DMS 273 (cell line): ENCODE data around the gene SLCO2A1.
A peak's percentile ranks its signal among the peaks of the same experiment; 100 is the strongest.
"Not testable (repeated sequence)": the region's sequence is repeated elsewhere in the genome, so short reads cannot be mapped to it uniquely, and the experiment has no call there.

Source experiments
- DNase-seq: peaks from one replicate; lab custom pipeline; 2025; ENCODE audit not compliant: unreplicated experiment; lab: John Stamatoyannopoulos, UW

SLCO2A1 gene

DNA sequence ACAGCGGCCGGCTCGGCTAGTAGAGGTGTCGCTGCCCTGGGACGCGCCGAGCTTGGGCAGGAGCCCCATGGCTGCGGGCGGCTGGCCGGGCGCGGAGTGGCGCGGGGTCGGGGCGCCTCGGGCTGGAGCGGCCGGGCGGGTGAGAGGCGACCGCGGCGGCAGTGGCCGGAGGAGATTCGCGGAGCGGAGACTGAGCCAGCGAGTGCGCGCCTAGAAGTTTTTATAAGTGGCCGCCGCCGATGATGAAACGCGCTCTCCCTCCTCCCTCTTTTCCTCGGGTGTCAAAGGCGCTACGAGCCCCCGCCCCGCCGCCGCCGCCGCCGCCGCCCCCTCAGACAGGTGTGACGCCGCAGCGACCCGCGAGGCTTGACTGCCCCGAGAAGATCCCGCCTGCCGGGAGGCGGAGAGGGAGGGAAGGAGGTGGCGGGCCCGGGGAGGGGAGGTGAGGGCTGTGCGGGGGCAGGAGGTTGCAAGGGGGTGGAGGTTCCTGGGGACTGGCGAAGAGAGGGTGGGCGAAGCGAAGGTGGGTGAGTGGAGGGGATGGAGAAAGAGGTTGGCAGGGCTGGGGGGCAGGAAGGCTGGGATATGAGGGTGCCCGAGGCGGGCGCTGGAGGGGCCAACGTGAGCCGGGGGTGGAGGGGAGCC is at the start of gene SLCO2A1:
TSS of gene SLCO2A1 (minus strand) at position 192 of the 645 bp plus-strand sequence. CDS start at position 69, 123 bp downstream.
- DNase-seq: peak; percentile 75

DNA sequence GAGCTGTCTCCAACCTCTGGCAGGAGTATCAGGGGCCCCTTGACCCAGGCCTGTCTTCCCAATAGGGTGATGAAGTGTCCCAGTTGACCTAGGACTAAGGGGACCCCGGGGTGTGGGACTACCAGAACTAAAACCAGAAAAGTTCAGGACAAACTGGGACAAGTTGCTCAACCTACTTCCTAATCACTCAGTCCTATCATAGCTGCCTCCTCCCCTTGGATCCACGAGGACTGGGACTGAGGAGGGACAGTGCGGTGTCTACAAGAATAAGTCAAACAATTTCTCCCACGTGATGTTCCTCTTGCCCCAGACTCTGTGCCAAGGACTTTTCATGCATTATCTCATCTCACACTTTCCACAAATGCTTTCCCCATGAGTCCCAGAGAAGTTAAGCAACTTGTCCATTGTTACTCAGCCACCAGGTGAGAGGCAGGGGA is 49.4 kb upstream of the SLCO2A1 start:
- no peak for DNase-seq

DNA sequence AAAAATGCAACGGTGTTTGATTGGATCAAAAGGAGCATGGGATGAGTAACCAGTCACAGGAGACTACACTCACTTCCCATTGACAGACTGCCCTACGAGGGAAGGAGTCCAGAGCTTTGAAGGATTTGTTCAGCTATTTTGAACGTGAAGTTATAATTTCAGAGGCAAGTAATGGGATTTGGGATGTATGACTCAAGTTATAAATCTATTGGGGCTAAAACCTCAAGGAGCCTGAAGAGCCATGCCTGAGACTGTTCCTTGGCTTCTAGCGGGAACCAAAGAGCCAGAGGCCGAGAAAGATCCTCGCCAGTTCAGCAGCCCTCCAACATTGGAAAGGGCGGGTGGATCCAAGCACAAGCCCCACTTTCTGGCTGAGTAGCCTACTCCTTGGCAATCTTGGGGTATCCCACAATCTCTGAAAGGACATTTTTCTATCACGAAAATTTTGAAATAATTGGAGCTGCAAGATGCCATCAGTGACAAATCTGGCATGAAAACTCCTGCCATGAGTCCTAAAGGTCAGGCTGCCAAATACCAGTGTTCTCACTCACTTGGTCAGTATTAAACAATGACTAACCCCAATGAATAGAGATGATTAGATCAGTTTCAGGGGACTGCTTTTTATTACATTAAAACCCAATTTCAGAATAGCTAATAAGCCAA is 48.6 kb upstream of the SLCO2A1 start:
- DNase-seq: no peak

DNA sequence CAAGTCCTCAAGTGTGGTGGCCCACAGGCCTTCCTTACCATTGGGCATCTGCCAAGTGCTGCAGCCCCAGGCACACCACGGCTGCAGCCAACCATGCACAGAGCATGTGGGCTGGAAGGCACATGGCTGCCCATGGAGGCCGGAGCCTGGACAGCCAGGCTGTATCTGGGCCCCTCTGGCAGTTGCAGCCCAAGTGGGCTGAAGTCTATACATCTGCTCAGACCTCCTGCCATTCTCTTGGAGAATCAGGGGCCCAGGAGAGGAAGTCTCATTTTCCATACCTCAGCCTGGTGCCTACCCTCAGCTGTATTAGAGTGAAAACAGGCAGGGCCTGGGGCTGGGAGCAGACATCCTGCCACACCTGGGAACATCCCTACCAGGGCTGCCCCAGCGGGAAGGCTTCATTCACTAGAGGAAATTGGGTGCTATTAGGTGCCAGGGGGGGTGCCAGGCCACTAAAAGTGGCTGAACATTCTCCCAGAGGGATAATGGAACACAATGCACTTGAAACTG is 48.0 kb upstream of the SLCO2A1 start:
- no peak for DNase-seq

DNA sequence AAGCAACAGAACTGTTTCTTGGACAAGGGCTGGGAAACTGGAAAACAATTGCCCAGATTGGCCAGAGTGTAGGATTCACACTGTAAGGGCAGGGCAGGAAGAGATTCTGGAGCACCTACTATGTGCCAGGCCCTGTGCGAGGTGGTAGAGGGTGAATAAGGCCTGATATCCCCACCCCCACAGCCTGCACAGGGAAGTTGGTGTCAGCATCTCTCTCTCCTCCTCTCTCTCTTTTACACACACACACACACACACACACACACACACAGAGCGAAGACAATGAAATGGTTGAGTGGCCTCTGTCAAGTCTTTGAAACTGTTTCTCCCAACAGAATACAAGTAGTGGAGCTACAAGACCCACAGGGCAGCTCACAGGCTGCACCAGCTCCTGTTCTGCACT is 47.1 kb upstream of the SLCO2A1 start:
- DNase-seq: no peak

DNA sequence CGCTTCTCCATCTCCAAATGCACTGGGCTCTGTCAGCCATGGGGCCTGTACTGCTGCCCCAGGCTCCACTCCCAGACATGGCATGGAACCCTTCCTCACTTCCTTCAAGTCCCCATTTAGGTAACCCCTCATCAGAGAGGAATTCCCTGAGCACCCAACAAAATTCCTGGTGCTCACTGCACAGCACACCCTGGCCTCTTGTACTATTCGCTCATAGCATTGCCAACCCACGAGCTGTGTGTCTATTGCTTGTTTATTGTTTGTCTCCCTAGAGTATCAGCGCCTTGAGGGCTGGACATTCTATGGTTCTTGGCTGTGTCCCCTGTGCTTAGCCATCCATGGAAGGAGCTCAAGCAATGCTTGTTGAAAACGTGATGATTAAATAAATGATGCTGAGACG is 46.1 kb upstream of the SLCO2A1 start:
- no peak for DNase-seq

DNA sequence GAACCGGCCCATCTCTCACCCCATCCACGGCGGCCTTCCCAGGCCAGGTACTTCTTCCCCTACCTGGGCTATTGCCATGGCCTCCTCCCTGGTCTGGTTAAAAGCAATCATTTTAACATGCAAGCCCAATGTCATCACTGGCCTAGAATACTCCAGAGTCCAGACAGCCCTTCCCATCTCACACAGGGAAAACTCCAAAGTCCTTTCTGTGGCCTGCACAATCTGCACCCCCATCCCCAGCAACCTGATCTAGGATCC is 45.8 kb upstream of the SLCO2A1 start:
- DNase-seq: no peak

DNA sequence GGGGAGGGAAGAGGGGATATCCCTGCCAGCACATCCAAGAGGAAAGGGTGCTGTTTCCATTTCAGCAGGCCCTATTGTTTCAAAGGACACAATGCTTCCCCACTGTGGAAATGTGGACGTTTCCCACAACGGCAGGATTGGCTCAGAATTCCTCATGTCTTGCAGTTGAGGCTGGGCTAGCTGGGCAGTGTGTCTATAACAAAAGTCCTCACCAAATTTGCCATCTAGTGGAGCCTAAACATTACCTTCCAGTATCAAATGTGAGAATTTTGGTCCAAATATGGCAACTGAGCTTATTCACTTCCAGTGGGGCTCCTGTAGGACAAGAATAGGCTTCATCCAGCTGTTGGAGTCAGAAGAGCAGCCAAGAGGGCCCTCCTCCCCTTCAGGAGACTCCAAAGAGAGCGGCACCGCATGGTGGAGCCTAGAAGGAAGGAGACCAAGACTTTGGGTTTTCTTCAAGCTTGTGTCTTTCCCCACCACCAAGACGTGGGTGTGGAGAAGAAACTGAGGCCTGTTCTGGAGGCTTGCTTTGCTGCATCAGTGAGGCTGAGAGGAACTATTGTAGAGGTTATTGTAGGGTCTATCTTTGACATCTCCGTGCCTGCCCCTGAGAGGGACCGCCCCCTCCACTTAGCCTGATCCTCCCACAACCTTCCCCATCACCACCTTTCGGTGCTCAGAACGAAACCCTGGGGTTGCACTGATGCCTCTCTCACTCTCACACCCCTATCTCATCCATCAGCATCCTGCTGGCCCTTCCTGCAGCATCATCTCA is 45.3 kb upstream of the SLCO2A1 start:
- no peak for DNase-seq

DNA sequence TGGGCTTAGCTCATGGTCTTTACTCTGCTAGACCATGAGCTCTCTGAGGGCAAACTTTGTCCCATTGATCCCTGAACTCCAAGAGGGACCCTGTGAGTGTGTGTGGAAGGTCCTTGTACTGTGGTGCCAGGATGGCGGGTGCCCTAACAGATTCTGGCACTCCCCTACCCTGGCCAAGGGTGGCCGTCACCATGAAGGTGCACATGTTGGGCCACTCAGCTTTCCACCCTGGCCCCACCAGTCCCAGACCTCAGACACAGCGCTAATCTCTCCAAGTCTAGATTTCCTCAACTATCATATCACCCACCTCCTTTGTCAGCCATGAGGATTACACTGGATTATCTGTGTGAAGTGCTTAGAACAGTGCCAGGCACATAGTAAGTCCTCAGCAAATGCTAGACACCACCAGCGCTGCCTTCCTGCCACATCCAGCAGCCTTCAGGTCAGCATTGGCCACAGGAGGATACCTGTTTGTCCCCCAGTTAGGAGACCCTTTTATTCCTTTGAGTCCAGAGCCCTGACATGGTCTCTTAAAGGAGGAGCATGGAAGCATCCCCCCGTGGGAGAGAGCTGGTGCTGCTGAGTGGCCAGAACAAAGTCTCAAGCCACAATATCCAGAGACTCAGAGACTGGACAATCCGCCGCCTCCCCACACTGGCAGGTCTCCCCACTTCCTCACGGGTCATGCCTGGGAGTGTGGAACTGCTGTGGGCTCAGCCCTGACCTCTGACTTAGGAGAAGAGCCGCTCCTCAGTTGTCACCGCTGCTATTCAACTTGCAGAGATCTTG is 44.5 kb upstream of the SLCO2A1 start:
- DNase-seq: no peak

DNA sequence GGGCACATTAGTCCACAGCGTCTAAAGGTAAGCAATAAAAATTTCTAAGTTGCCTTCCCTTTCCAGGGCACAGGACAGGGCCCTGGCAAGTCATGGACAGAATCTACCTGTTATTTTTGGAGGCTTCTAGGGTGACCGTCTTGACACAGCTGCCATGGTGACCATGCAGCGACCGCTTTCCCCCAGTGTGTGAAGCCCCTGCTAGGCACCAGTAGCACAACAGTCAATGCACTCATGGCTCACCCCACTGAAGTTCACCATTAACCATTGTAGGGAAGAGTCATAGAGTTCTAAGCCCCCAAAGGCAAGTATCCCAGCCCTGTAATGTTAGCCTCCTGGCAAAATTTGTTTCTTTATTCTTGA is 43.8 kb upstream of the SLCO2A1 start:
- no peak for DNase-seq

DNA sequence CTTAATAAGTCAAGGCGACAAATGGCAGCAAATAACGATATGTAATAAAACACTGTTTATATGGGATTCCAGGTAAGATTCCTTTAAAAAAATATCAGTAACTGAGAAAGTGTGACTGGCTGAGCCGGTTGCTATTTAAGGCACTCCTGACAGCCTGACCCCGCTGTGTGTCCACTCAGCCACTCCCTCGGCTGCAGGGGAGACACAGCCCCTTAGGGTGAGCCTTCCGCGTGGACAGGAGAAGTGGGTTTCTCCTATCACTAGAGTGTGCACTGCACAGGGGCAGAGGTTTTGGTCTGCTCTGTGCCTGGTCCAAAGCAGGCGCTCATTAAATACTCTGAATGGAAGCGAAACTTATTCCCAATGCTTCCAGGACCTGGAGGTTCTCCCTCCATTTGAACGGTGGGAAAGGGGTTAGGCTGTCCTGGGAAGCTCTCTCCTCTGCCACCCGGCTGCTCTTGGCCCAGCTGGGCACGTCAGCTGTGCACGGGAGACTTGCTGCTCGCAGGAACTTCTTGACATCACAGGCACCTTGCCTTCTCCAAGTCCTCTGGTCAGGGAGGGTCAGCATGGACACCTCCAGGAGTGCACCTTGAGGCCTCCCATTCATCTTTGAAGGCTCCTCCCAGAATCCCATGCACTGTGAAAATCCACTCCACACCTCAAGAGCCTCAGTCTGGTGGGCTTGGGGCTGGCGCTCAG is 43.3 kb upstream of the SLCO2A1 start:
- no peak for DNase-seq

DNA sequence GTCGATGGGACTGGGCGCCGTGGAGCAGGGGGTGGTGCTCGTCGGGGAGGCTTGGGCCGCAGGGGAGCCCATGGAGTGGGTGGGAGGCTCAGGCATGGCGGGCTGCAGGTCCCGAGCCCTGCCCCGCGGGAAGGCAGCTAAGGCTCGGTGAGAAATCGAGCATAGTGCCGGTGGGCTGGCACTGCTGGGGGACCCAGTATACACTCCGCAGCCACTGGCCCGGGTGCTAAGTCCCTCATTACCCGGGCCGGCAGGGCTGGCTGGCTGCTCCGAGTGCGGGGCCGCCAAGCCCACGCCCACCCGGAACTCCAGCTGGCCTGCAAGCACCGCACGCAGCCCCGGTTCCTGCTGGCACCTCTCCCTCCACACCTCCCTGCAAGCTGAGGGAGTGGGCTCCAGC is 40.6 kb upstream of the SLCO2A1 start:
- DNase-seq: not testable (repeated sequence)

DNA sequence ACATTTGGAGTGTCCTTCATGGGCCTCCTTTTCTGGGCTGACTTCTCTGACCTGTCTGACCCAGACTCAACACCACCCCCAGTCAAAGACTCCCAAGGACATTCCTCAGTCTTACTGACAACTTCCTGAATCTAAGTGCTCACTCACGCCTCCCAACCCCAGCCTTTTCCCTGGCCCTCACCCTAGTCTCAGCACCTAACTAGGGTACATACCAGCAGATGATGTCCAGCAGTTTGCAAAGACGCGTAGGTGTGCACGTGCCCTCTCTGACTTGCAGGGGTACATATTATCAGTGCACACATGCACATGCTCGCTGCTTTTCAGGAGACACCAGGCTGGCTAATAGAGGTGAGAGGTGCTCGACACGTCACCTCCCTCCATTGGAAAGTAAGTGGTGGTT is 38.7 kb upstream of the SLCO2A1 start:
- no peak for DNase-seq

DNA sequence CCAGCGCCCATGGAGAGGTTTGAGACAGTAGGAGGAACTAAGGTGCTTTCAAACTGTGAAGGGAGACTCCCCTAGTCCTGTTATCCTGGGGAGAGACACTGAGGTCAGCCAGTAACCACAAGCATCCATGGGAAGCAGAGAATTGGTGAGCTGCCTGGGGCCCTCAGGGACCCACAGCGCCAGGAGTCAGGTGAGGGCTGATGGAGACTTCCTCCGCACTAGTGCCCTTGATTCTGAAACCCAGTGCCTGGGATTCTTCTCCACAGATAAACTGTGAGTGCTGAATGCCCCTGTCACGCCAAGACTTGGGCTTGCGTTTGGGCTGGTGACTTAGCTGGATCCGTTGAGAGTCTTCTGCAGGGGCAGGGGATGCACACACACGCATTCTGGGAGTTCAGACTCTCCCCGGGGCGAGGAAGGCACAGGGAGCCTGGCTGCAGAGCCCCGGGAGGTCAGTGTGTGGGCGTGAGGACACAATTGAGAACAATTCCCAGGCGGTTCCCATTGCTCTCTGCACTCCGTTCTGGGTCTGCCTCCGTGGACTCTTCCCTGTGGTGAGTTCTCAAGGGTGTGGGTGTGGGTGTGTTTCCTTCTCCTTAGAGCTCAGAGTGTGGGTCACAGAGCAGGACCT is 37.9 kb upstream of the SLCO2A1 start:
- DNase-seq: no peak

DNA sequence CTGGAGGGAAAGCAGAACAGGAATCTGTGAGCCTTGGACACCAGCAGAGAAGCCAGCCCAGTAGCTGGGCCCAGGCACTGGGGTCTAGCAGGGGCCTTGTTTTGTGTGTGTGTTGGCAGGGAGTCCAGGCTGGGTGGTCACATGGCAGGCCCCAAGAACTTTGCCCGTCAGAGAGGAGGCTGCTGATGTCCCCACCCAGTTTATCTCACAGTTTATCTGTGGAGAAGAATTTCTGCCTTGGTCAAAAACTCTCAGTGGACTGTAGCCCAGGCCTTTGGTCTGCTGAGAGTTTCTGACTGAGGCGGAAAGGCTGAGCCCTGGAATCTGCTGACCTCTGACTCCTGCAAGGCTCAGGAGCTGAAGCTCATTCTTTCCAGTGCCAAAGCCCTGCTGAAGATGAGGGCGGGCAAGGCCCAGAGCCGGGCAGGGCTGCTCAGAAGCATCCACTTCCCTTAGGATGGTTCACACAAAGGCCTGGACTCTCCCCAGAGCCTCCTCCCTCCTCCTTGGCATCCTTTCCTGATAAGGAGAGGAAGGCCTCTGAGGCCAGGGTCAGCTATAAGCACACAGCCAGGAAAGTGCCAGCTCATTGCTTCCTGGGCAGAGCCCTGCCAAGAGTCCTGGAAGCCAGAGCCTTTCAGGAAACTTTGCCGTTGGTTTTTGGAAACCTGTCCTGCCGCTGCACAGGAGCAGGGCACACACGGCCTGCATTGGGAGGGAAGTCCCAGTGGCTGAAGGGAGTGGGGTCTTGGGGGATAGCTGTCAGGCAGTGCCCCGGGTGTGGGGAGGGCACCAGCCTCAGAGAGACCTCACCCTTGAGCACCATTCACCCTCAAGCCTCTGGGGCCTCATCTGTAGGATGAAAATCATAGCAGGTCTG is 37.2 kb upstream of the SLCO2A1 start:
- DNase-seq: no peak

DNA sequence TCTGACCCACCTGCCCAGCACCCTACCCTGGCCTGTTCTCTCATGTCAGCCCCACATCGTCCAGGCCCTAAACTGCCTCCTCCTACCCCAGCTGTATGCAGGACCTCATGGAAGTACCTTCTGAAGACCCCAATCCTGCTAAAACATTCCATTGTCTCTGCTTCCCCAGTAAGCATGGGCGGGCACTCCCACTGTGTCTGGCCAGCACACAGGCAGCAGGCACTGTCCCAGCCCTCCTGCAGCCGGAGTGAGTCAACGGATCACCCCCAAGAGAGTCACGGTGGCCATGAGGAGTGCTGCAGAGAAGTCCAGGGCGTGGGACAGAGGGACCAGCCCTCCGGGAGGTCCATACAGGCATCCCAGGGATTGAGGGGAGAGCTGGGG is 36.4 kb upstream of the SLCO2A1 start:
- DNase-seq: no peak

DNA sequence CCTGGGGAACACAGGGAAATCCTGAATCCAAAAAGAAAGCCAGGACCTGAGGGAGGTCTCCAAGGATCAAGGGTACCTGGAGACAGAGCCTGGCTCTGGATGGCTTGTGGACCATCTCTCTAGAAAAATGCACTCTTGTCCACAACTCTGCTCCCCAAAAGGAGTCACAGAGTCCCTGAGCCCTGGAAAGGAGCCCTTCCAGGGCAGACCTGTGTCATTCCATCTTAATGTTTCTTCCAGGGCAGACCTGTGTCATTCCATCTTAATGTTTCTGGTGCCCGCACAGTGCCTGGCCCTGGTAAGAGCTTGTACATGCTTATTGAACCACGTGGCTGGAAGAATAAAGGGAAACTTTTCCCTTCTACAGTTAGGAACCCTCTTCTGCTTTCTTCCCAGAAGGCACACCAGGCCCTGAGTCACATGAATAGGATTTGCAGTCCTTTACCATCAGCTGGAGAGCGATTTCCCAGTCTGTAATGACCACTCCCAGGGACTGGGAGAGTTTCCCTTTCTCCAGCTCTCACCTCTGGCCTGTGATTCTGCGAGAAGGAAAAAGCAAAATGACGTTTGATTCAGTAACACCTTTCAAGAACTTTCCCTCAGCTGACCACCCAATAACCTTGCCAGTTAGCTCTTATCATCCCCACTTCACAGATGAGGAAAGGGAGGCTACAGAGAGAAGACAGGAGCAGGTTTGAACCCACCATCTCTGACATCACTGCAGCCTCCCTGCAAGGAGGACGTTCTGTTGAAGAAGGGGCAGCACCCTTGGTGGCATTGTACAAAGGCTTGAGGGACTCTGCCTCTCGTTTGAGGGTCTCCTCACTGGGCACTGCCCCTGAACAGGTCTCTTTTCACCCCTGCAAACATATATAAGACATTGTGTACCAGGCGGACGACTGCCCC is 35.8 kb upstream of the SLCO2A1 start:
- no peak for DNase-seq

DNA sequence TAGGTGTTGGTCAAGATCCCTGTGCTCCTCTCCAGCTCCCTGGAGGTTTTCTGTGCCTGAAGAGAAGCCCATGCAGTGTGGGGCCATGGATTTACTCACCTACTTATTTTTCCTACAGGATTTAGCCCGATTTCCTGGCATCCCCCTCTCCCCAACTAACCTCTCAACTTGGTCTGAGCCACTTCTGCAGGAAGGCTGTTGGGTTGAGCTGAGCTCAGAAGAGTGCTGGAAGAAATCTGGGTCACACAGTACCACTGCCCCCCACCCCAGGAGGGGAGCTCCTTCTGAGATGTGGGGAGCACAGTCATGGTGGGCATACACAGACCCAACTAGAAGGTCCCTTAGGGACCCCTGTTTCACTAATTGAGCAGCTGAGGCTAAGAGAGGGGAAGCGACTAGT is 34.4 kb upstream of the SLCO2A1 start:
- no peak for DNase-seq
